ENCODE data around the gene ERN1. TPM values are rescaled to one million over a fixed set of nuclear protein-coding genes. Genes with fewer than 3 reads are reported as not detected.

The ERN1 gene
- total and polyA plus RNA-seq, 2 of the 13 experiments (the other 11 are each of a cell fraction or from before 2014, with no cell fraction given) = 6.0 to 12.7 TPM

- TF ChIP-seq ZMAT5 (CRISPR knock-in tag; IDR thresholded peaks at IDR 0.05; ENCODE audit: borderline replicate concordance, low read depth) = no peak
- no peak for TF ChIP-seq GMEB2 (CRISPR knock-in tag; IDR thresholded peaks at IDR 0.05; ENCODE audit: low read depth)
- no peak for TF ChIP-seq E2F2 (CRISPR knock-in tag; IDR thresholded peaks at IDR 0.05; ENCODE audit: borderline replicate concordance)
- TF ChIP-seq RFX3 (CRISPR knock-in tag; IDR thresholded peaks at IDR 0.05) = no peak
- no peak for TF ChIP-seq SRSF4 (IDR thresholded peaks at IDR 0.05; ENCODE audit: low read depth, low read length, poor library complexity, severe bottlenecking)
- peak; percentile 14; the same call in 1 of the 2 replicates for TF ChIP-seq FOSL2 (CRISPR knock-in tag; IDR thresholded peaks at IDR 0.05)
- no peak for TF ChIP-seq IKZF1 (IDR thresholded peaks at IDR 0.05)
- TF ChIP-seq NFAT5 (CRISPR knock-in tag; IDR thresholded peaks at IDR 0.05) = no peak
- TF ChIP-seq ZNF770 (CRISPR knock-in tag; IDR thresholded peaks at IDR 0.05) = no peak
- no peak for TF ChIP-seq ARID2 (CRISPR knock-in tag; IDR thresholded peaks at IDR 0.05; ENCODE audit: borderline replicate concordance)
- no peak for TF ChIP-seq MIER3 (CRISPR knock-in tag; IDR thresholded peaks at IDR 0.05; ENCODE audit: borderline replicate concordance)
- no peak for TF ChIP-seq ZBTB38 (CRISPR knock-in tag; IDR thresholded peaks at IDR 0.05)
- no peak for TF ChIP-seq JARID2 (CRISPR knock-in tag; IDR thresholded peaks at IDR 0.05; ENCODE audit: insufficient replicate concordance)
- TF ChIP-seq ZNF766 (CRISPR knock-in tag; IDR thresholded peaks at IDR 0.05; ENCODE audit: borderline replicate concordance) = no peak
- TF ChIP-seq RBM22 (optimal IDR thresholded peaks at IDR 0.05; ENCODE audit: low read length) = peak; percentile 13
- TF ChIP-seq TOE1 (CRISPR knock-in tag; IDR thresholded peaks at IDR 0.05) = no peak
- no peak for TF ChIP-seq ZNF510 (CRISPR knock-in tag; IDR thresholded peaks at IDR 0.05; ENCODE audit: low read depth)
- no peak for TF ChIP-seq CC2D1A (CRISPR knock-in tag; IDR thresholded peaks at IDR 0.05)
- TF ChIP-seq ZSCAN30 (CRISPR knock-in tag; IDR thresholded peaks at IDR 0.05) = no peak
- no peak for TF ChIP-seq PCBP2 (optimal IDR thresholded peaks at IDR 0.05; ENCODE audit: low read depth, low read length, poor library complexity, severe bottlenecking)
- TF ChIP-seq ZNF605 (CRISPR knock-in tag; IDR thresholded peaks at IDR 0.05) = no peak
These were observed 18.8 kb upstream of the ERN1 start (continued) for GRCh38 chr17:64148699-64149098.

Measured in HepG2 (cell line).